ENCODE data around the gene RRAGC.

DNA sequence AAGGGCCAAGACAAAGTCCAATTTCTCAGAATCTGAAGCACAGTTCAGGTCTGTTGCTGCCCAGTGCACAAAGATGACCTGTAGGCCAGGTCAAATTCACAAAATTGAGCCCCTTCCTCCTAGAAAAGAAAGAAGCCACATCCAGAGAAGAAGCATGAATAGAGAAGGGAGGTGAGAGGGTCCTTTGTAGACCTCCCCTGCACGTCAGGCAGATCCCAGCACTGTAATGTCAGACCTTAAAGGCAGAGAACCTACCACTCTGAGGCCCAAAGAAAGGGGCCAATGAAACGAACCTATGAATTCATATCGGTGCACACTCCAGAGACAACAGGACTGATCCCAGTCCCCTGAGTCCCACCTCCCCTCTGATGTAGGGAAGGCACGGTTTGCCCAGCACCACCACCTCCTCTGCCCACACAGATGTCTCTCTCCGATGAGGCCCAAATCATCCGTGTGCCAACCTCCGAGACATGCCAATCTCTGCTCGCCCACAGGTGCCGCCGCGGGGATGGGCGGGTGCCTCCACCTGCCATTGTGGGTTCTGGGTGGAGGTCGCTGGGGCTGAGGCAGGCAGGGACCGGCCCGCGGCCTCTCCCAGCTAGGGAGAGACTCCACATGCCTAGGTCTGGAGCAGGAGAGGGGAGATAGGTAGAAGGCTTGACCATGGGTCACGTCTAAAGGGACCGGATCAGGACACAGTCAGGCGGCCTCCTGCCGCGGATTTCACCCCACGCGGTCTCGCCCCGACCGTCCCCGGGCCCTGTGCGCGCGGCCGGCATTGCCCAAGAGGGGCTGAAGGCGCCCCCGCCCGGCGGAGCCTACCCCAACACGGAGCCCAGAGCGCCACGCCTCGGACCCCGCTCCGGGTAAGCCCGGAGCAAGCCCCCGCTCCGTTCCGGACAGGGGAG is 42.1 kb downstream of the RRAGC start:
- TF ChIP-seq ZFX (IDR thresholded peaks at IDR 0.05; ENCODE audit: borderline replicate concordance), result no peak
- TF ChIP-seq, protein P1, sequence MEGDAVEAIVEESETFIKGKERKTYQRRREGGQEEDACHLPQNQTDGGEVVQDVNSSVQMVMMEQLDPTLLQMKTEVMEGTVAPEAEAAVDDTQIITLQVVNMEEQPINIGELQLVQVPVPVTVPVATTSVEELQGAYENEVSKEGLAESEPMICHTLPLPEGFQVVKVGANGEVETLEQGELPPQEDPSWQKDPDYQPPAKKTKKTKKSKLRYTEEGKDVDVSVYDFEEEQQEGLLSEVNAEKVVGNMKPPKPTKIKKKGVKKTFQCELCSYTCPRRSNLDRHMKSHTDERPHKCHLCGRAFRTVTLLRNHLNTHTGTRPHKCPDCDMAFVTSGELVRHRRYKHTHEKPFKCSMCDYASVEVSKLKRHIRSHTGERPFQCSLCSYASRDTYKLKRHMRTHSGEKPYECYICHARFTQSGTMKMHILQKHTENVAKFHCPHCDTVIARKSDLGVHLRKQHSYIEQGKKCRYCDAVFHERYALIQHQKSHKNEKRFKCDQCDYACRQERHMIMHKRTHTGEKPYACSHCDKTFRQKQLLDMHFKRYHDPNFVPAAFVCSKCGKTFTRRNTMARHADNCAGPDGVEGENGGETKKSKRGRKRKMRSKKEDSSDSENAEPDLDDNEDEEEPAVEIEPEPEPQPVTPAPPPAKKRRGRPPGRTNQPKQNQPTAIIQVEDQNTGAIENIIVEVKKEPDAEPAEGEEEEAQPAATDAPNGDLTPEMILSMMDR (IDR thresholded peaks at IDR 0.05), result no peak
